ENCODE measurements around the gene SHKBP1. TPM values are rescaled to one million over a fixed set of nuclear protein-coding genes. Genes with fewer than 3 reads are reported as not detected.
A peak's percentile ranks its signal among the peaks of the same experiment; 100 is the strongest.

Gene SHKBP1
- total RNA-seq (2011; cell fraction: chromatin; rRNA removed; ENCODE audit: low replicate concordance) = 33.3 and 146 TPM in 2 replicates
- 62.0 and 84.4 TPM in 2 replicates for total RNA-seq (2011; cell fraction: nucleolus; rRNA removed)
- total RNA-seq (2011; cell fraction: nucleoplasm; rRNA removed) = 39.4 and 65.9 TPM in 2 replicates
- 33.7 and 48.0 TPM in 2 replicates for total RNA-seq (2014; rRNA removed)
- total RNA-seq (2014; rRNA removed; fragmentation: Illumina TruSeq; extraction: Trizol) = 6.6 and 9.6 TPM in 2 replicates
- total RNA-seq (2015; rRNA removed; fragmentation: Illumina TruSeq; extraction: Trizol) = 17.5 and 22.3 TPM in 2 replicates
- 54.5 and 58.1 TPM in 2 replicates for total RNA-seq (2021)
- 18.9 and 24.4 TPM in 2 replicates for polyA plus RNA-seq (2011; rRNA removed)
- polyA plus RNA-seq (2011; cell fraction: cytosol; rRNA removed) = 34.0 and 79.0 TPM in 2 replicates
- 68.6 and 104 TPM in 2 replicates for polyA plus RNA-seq (2011; cell fraction: nucleus; rRNA removed)
- 56.1 and 106 TPM in 2 replicates for polyA plus RNA-seq (2012)
- polyA plus RNA-seq (2014; fragmentation: Illumina TruSeq; extraction: Trizol) = 33.7 and 42.0 TPM in 2 replicates
- 1 to 10 TPM; 1.2 to 4.9 TPM for polyA plus RNA-seq (2014; fragmentation: Nextera tagmentation; extraction: Ambion mirVana)
- polyA plus RNA-seq (2014; rRNA removed) = 34.2 and 40.4 TPM in 2 replicates
- 11.5 and 17.4 TPM in 2 replicates for polyA minus RNA-seq (2011; rRNA and poly(A)+ RNA removed)
- 53.0 and 61.0 TPM in 2 replicates for polyA minus RNA-seq (2011; cell fraction: cytosol; rRNA and poly(A)+ RNA removed)
- 18.8 and 19.9 TPM in 2 replicates for polyA minus RNA-seq (2011; cell fraction: nucleus; rRNA and poly(A)+ RNA removed)
- percentile 62 among the genes with signal in this experiment for Bru-seq, nascent RNA
- percentile 57 among the genes with signal in this experiment for BruChase-seq, experiment 1, labeled RNA remaining after a 2-hour chase
- BruChase-seq, experiment 2, labeled RNA remaining after a 6-hour chase = percentile 61 among the genes with signal in this experiment
- long read RNA-seq, experiment 1, transcript SHKBP1-201 (18 exons, 2,363 nt) = major isoform, 118 of 174 reads
- long read RNA-seq, experiment 1, partial matches to known transcripts = 29 of 174 reads
- long read RNA-seq, experiment 1, other reads (novel, unspliced or antisense) = 24 of 174 reads
- long read RNA-seq, experiment 2, transcript SHKBP1-201 (18 exons, 2,363 nt) = major isoform, 29 of 65 reads
- long read RNA-seq, experiment 2, partial matches to known transcripts = 19 of 65 reads
- long read RNA-seq, experiment 2, other reads (novel, unspliced or antisense) = 16 of 65 reads
- long read RNA-seq, experiment 3, transcript SHKBP1-201 (18 exons, 2,363 nt) = major isoform, 43 of 53 reads
- long read RNA-seq, experiment 3, partial matches to known transcripts = 2 of 53 reads
- long read RNA-seq, experiment 3, other reads (novel, unspliced or antisense) = 8 of 53 reads

DNA sequence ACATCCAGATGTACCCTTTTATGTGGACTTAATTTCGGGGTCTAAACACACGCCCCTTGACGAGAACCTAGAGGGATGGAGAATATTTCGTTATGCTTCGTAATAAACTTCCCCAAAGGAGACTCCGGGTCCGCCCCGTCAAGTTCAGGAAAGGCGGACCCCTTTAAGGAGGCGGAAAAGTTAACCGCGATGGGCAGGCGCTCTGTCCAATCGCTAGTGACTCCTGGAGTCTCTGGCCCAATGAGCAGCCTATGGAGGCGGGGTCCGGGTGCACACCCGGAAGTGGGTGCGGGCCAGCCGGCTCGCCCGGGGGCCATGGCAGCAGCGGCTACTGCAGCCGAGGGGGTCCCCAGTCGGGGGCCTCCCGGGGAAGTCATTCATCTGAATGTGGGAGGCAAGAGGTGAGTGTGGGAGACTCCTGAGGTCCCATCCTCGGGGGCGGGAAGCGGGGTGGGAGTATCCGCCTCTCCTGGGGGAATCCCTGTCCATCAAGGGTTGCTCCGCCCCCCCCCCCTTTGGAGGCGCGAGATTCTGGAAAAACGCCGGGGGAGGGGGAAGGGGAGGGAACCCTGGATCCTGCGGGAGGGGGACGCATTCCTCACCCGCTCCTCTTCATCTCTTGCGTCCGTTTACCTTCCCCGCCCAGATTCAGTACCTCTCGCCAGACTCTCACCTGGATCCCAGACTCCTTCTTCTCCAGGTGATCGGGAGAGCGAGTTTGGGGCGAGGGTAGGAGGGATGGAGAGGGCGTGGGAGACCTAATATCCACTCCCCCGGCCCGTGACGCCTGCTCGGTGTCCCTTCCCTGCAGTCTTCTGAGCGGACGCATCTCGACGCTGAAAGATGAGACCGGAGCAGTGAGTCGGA lies at the start of gene SHKBP1:
TSS of gene SHKBP1 (plus strand) at position 289 of the 867 bp plus-strand sequence. CDS start at position 316, 27 bp downstream.
- POLR2A ChIA-PET = no interaction called here
- H3K79me2 ChIP-seq (ENCODE audit: control insufficient read depth, insufficient read depth, low read length) = peaks cover 7% of the 10 kb centered on the region; the same call in 2 of the 3 replicates
- peak within 1 kb of the TSS; percentile 60 to 91 for H3K9ac ChIP-seq (ENCODE audit: insufficient read depth in 1 of 2, low read depth in 2 of 2, low read length in 2 of 2)
- no peaks in the 10 kb centered on the region for H3K9me1 ChIP-seq (ENCODE audit: control insufficient read depth, insufficient read depth, low read length)
- H3K36me3 ChIP-seq (ENCODE audit: control insufficient read depth, insufficient read depth, low read length) = peaks cover 13% of the 10 kb centered on the region; the same call in 1 of the 3 replicates
- H3K9me3 ChIP-seq (replicated peaks; ENCODE audit: control insufficient read depth, insufficient read depth, low read depth, low read length) = no peaks in the 10 kb centered on the region
- H3K4me1 ChIP-seq (replicated peaks in 1 of 2; ENCODE audit: control insufficient read depth in 2 of 2, insufficient read depth in 2 of 2, low read length in 2 of 2) = peaks cover 17 to 40% of the 10 kb centered on the region in 2 experiments
- under 1% methylated on average over 45 of the region's 55 CpGs for WGBS (ENCODE audit: insufficient coverage, low coverage, missing lambda C conversion rate)
- FAIRE-seq = peak; percentile 92
- no peaks in the 10 kb centered on the region for H3K27me3 ChIP-seq (ENCODE audit: control insufficient read depth in 2 of 2, insufficient read depth in 2 of 2, low read length in 2 of 2)
- H2AFZ ChIP-seq (ENCODE audit: low read depth, low read length) = peak within 1 kb of the TSS; percentile 95
- no TSS peak for BruUV-seq (replicated peaks)
- in situ Hi-C loops (cut with MboI) (no loop called here), intact Hi-C loops (cut with micrococcal nuclease) (no loop called here)
- no peaks in the 10 kb centered on the region for H4K20me1 ChIP-seq (replicated peaks; ENCODE audit: control insufficient read depth, insufficient read depth, low read length)
- peak; percentile 98 for ATAC-seq
- peak within 1 kb of the TSS; percentile 59 for H3K27ac ChIP-seq (ENCODE audit: extremely low read depth, low read depth, low read length)
- CTCF ChIA-PET (ENCODE audit: low intra/inter-chr PET ratio) = no interaction called here
- peak within 1 kb of the TSS; percentile 80 for H3K4me3 ChIP-seq
- DNase-seq (ENCODE audit: extremely low read depth in 1 of 4, low spot score in 3 of 4) = peak; percentile 97 to 99 (median 98)
- H3K4me2 ChIP-seq (ENCODE audit: insufficient read depth, low read length) = peak within 1 kb of the TSS; percentile 93
- TF ChIP-seq FOS (IDR thresholded peaks at IDR 0.05; ENCODE audit: extremely low read depth, insufficient read length) (peak; percentile 99), ZNF134 (CRISPR knock-in tag; conservative IDR thresholded peaks at IDR 0.05) (no peak), CHD2 (IDR thresholded peaks at IDR 0.05; ENCODE audit: low read depth, low read length) (peak; percentile 91), ZSCAN29 (IDR thresholded peaks at IDR 0.05) (no peak), ZNF740 (CRISPR knock-in tag; IDR thresholded peaks at IDR 0.05) (peak; percentile 81), ZNF740 (tag; IDR thresholded peaks at IDR 0.05) (peak in 1 of 2 experiments; percentile 88; a peak in 2 of 4 replicates), RBFOX2 (IDR thresholded peaks at IDR 0.05; ENCODE audit: low read depth, low read length) (peak; percentile 83), EGR1 (conservative IDR thresholded peaks at IDR 0.05) (peak; percentile 33), CAMTA2 (CRISPR knock-in tag; conservative IDR thresholded peaks at IDR 0.05) (no peak), MCM7 (IDR thresholded peaks at IDR 0.05) (no peak), ZNF780A (CRISPR knock-in tag; IDR thresholded peaks at IDR 0.05) (no peak), ZNF165 (CRISPR knock-in tag; IDR thresholded peaks at IDR 0.05; ENCODE audit: borderline replicate concordance) (no peak), SREBF2 (CRISPR knock-in tag; IDR thresholded peaks at IDR 0.05) (no peak), FOXK2 (conservative IDR thresholded peaks at IDR 0.05 in 1 of 2, IDR thresholded peaks at IDR 0.05 in 1 of 2; ENCODE audit: low read depth in 2 of 2) (0 out of 4 replicates have a peak, but pooled peaks of 1 of the 2 experiments have one; percentile 17), RNF2 (IDR thresholded peaks at IDR 0.05) (no peak)
- TF ChIP-seq, protein P1, sequence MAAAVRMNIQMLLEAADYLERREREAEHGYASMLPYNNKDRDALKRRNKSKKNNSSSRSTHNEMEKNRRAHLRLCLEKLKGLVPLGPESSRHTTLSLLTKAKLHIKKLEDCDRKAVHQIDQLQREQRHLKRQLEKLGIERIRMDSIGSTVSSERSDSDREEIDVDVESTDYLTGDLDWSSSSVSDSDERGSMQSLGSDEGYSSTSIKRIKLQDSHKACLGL (CRISPR knock-in tag; IDR thresholded peaks at IDR 0.05; ENCODE audit: borderline replicate concordance, poor library complexity, severe bottlenecking) = no peak
- TF ChIP-seq, protein P2, sequence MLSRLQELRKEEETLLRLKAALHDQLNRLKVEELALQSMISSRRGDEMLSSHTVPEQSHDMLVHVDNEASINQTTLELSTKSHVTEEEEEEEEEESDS (CRISPR knock-in tag; IDR thresholded peaks at IDR 0.05) = no peak

Measured in K562 (cell line).